ENCODE data around the gene TRAK2.
"Not testable (repeated sequence)": the region's sequence is repeated elsewhere in the genome, so short reads cannot be mapped to it uniquely, and the experiment has no call there.

The TRAK2 gene, protein sequence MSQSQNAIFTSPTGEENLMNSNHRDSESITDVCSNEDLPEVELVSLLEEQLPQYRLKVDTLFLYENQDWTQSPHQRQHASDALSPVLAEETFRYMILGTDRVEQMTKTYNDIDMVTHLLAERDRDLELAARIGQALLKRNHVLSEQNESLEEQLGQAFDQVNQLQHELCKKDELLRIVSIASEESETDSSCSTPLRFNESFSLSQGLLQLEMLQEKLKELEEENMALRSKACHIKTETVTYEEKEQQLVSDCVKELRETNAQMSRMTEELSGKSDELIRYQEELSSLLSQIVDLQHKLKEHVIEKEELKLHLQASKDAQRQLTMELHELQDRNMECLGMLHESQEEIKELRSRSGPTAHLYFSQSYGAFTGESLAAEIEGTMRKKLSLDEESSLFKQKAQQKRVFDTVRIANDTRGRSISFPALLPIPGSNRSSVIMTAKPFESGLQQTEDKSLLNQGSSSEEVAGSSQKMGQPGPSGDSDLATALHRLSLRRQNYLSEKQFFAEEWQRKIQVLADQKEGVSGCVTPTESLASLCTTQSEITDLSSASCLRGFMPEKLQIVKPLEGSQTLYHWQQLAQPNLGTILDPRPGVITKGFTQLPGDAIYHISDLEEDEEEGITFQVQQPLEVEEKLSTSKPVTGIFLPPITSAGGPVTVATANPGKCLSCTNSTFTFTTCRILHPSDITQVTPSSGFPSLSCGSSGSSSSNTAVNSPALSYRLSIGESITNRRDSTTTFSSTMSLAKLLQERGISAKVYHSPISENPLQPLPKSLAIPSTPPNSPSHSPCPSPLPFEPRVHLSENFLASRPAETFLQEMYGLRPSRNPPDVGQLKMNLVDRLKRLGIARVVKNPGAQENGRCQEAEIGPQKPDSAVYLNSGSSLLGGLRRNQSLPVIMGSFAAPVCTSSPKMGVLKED

DNA sequence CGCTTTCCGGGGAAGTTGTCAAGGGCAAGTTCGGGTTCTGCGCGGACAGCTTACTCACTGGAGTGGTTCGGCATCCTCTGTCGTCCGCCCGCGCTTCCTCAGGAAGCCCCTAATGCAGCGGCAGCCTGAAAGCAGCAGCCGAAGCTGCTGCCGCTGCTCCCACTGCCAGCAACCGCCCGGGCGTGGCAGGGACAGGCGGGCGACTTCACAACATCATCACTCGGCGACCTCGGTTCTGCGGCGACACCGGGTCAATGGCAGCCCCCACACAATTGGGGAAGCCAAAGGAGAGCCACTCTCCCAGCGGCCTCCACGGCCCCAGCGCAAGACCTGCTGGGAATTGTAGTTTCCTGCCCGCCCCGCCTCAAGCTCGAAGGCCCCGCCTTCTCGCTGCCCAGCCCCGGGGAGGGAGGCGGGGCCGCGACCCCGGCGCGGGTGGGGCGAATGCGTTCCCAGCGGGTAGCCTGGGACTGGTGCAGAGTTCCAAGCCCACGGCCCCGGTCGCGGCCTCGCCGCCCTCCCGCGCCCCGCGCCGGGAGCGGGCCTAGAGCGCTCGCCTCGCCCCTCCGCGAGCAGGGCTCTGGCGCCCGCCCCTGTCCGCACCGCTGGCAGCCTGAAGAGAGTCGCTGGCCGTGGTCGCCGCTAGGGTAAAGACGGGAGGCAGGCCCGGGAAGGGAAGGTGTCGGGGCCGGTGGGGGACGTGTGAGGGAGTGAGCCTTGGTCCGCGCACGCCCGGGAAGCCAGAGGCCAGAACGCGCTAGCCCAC lies at the start of gene TRAK2, which contains the start of gene STRADB:
Gene TRAK2, minus strand, starts transcription at position 167 of the 766 bp plus-strand sequence. CDS start 30,951 bp downstream, outside the sequence.
Gene STRADB, plus strand, starts transcription at position 449 of the 766 bp plus-strand sequence. CDS start 3,101 bp downstream, outside the sequence.
- peak; percentile 82 to 93 for DNase-seq

DNA sequence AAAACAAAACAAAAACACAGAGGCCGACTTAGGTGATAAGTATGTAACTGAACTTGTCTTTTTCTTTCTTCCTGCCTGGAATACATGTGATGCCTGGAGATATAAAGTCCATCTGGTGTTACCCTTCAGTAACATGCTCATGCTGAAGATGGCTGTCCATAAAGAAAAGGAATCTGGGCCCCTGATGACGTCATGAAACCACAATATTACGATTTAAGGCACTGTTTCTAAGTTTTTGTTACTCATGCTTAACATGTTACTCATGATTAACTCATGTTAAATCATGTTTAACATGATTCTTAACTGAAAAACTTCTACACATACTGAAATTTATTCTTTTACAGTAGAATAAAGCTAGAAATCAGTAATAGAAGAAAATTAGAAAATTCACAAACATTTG lies 49.3 kb upstream of the TRAK2 start:
- no peak for DNase-seq

DNA sequence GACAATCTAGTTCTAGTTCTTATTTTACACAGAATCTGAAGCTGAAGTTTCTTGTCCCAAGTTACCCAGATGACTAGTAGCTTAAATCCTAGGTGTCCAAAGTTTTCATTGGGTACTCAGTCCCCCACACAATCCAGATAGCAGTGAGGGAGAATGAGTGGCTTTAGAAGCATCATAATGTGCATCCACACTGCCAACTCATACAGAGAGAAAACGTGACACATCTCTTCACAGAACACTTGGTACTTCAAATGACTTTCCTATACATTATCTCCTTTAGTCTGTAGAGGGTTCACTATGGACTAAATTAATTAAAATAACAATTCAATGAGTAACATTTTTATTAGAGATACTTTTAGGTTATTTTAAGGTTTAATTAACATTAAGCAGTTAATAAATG lies 45.5 kb upstream of the TRAK2 start:
- DNase-seq = no peak

DNA sequence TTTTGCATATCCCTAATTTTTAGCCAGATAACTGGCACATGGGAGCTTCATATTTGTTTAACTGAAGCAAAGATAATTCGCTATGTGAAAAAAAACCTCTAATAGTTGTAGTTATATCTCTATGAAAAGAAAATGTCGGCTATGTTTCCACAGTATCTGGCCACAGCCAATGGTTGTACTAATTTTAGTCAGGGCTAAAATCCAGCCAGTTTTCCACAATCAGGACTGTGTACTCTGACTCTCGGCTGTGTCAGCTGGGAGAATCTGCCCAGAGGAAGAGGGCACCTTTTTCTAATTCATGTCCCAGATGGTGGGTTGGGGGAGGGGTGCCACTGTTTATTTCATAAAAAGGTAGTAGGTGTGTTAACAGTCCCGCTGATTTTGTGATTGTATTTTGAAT lies 39.0 kb upstream of the TRAK2 start:
- no peak for DNase-seq

DNA sequence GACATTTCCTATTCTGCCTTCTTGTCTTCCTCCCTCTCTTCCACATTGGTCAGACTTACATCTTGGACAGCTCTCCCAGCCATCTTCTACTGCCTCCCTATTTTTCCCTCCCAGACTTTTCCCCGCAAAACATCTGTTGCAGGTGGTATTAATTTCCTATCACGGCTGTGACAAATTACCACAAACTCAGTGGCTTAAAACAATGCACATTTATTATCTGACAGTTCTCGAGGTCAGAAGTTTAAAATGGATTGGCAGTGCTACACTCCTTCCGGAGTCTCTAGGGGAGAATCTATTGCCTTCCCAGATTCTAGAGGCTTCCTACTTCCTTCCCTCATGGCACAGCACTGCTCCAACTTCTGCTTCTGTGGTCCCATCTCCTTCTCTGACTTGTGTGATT lies 33.5 kb upstream of the TRAK2 start:
- DNase-seq = no peak

DNA sequence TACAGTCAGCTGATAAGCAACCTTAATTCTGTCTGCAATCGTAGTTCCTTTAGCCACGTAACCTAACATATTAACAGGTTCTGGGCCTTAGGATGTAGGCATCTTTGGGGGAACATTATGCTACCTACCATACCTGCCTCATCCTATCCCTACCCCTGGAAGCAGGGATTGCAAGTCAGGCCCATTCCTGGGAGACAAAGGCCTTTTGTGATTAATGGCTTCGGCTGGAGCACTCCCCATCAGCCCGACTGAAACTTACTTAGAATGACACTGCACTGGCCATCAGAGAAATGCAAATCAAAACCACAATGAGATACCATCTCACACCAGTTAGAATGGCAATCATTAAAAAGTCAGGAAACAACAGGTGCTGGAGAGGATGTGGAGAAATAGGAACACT lies 32.5 kb upstream of the TRAK2 start:
- DNase-seq = not testable (repeated sequence)

DNA sequence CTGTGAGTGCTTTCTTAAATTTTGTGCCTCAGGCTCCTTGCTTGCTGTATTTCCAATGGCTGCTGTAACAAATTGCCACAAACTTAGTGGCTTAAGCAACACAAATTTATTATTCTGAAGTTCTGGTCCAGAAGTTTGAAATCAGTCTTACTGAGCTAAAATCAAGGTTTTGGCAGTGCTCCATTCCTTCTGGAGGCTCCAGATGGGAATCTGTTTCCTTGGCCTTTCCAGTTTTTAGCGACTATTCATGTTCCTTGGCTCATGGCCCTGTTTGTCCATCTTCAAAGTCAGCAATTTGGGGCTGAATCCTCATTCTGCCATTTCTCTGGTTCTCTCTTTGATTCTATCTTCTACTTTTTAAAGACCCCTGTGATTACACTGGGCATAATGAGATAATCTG lies 32.1 kb upstream of the TRAK2 start:
- DNase-seq = no peak

DNA sequence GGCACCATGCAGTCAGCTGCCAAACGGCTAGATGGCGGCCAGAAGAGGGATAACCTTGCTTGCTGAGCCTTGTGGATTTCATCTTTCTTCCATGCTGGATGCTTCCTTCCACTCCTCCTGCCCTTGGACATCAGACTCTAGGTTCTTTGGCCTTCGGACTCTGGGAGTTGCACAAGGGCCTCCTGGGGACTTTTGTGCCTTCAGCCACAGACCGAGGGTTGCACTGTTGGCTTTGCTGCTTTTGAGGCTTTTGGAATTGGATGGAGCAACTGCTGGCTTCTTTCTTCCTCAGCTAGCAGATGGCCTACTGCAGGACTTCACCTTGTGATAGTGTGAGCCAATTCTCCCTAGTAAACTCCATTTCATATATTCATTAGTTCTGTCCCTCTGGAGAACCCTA lies 31.3 kb upstream of the TRAK2 start:
- DNase-seq = no peak

DNA sequence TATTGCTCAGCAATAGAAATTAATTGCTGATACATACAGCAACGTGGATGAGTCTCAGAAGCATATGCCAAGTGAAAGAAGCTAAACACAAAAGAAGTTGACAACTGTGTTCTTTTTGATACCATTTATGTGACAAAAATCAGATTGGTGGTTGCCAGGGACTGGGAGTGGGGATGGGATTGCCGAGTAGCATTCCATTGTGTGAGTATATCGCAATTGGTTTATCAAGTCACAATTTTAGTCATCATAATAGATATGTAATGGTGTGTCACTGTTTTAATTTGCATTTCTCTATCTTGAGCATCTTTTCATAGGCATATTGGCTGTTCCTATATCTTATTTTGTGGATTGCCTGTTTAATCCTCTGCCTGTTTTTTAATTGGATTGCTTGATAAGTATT lies 21.2 kb upstream of the TRAK2 start:
- no peak for DNase-seq

DNA sequence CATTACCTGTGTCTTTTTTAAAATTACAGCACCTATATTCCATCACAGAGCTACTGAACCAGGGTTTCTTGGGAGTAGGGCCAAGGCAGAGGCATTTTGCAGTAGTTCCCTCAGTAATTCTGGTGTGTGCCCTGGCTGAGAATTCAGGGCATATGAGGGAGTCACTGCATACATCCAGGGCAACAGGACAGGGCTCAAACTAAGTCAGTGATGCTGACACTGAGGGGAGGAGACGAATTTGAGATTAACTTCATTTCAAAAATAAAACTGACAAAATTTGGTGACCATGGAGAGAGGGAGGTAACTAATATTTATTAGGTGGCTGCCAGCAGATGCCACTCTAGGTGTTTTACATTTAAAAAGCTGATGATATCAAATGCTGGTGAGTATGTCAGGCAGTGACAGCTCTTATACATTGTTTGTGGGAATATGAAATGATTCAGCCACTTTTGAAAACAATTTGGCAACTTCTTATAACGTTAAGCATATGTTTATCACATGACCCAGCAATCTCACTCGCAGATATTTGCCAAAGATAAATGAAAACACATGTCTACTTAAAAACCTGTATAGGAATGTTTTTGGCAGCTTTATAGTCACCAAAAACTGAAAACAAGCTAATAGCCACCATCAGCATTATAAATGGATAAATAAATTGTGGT lies 20.6 kb upstream of the TRAK2 start:
- no peak for DNase-seq

DNA sequence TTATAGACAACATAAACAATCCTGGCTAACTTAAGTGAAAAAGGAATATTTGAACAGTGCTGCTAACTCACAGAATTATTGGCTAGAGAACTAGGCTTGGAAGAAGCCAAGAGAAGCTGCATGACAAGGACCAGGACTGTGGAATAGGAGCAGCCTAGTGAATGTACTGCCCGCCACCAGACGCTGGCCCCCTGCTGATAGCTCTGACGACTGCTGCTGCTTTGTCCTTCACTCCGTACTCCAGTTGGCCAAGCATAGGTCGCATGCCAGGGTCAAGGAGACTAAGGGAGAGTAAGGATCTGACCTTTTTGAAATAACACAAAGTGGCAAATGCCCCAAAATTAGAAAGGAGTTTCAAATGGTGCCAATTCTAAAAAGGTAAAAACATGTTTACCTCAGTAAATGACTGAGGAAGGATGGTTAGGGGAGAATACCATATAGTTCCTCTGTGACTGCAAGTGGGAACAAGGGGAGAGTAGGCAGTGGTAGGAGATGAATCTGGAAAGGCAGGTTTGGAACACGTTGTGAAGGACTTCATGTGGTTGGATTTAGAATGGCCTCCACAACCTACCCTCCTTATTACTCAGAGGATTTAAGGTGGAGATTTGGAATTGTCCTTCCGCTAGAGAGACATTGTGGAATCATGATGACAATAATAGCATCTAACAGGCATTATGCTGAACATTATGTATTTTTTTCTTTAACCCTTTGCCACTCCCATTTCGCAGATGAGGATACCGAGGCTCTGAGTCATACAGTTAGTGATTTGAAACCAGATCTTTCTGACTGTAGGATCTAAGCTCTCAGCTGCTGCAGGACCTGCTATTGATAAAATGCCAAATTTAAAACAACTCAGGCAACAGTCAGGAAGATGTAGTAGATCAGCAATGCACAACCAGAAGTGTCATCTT lies 19.8 kb upstream of the TRAK2 start:
- DNase-seq = no peak

DNA sequence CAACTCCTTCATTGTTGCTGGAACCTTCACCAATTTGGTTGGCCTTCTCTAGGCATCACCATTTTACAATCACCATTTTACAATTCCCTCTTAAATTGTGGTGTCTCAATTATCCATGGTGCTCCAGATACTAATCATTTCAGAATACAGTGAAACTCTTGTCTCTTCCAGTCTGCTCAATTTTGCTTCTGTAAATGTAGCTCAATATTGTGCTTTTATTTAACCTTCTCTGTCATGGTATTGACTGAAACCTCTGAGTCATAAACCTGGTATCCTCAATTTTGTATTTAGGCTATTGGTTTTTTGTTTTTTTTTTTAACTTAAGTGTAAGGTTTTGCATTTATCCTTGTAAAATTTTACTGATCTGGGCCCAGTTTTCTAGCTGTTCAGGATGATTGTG lies 16.4 kb upstream of the TRAK2 start:
- DNase-seq = no peak

DNA sequence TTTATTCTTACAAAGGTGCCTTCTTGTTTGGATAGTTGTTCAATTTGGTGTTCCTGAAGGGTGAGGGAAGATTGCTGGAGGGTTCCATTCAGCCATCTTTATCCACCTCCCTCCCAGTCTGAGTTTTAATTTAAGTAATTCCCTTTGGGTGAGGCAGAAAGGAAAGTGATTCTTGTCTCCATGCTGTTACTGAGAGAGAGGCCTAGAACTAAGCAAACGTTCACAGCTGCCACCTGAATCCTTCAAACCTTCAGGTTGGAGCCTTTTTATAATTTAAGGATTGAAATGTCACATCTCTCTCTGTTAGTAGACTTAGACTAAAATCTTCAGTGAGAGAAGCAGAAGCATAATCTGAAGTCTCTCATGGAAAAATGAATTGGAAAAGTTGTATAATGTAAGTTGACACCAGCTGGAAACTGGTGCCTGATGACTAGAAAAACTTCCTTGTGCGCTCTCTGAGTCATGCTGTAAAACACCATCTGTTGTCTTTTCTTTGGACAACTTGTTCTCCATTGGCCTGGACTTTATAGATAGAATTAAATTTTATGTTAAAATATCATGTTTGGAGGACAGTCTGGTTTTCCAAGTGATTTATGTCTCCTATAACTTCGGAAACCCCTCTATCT lies 14.9 kb upstream of the TRAK2 start:
- no peak for DNase-seq

DNA sequence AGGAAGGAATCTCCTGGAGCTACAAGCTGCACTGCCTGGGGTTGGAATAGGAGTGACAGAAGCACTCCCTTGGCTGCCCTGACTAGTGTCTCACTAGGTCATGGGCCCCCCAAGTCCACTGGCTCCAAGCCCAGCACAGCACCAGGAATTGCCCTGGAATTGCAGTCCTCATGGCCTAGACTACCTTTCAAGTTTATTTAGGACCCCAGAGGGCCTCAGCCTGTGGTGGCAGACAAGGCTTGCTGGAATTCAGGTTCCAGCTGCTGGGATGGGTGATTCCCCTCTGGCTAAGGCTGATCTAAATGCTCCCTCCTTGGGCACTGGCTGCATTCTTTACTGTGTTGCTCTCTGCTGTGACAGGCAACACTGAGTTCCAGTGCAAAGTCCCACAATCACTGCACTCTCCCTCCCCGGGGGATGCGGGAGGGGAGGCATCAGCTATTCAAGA lies 14.3 kb upstream of the TRAK2 start:
- no peak for DNase-seq

DNA sequence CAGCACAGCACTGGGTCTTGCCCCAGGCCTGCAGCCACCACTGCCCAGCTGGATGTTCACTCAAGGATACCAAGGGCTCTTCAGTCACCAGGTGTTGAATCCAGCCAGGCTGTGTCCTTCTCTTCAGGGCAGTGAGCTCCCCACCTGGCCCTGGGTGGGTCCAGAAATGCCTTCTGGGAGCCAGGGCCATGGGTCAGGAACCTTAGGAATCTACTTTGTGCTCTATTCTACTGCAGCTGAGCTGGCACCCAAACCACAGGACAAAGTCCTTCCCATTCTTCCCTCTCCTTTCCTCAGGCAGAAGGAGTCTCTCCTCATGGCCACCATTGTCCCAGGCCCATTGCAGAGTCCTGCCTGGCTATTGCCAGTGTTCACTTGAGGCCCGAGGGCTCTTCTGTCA lies 13.3 kb upstream of the TRAK2 start:
- no peak for DNase-seq

DNA sequence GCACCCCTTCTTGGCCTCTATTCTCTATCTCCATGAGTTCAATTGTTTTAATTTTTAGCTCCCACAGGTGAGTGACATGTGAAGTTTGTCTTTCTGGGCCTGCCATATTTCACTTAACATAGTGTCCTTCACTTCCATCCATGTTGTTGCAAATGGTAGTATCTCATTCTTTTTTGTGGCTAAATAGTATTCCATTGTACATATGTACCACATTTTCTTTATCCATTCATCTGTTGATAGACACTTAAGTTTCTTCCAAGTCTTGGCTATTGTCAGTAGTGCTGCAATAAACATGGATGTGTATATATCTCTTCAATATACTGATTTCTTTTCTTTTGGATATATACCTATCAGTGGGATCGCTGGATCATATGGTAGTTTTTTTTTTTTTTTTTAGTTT lies 9.3 kb upstream of the TRAK2 start:
- no peak for DNase-seq

DNA sequence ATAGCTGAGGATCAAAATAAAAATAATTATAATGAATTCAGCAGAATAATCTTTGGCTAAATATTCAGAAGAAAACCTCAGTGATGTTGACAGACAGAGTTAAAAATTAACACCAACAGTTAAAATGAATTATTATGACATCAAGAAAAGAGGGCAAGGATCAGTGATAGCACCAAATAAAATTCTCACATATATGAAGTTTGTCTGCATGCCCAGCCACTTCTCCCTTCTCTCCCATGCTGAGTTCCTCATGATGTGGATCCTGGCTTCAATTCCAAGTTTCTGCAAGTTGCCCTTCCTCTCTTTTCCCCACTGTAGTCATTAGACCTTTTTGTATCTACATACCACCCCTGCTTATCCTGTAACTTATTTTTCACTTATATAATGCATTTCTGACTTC lies 7.1 kb upstream of the TRAK2 start:
- no peak for DNase-seq

DNA sequence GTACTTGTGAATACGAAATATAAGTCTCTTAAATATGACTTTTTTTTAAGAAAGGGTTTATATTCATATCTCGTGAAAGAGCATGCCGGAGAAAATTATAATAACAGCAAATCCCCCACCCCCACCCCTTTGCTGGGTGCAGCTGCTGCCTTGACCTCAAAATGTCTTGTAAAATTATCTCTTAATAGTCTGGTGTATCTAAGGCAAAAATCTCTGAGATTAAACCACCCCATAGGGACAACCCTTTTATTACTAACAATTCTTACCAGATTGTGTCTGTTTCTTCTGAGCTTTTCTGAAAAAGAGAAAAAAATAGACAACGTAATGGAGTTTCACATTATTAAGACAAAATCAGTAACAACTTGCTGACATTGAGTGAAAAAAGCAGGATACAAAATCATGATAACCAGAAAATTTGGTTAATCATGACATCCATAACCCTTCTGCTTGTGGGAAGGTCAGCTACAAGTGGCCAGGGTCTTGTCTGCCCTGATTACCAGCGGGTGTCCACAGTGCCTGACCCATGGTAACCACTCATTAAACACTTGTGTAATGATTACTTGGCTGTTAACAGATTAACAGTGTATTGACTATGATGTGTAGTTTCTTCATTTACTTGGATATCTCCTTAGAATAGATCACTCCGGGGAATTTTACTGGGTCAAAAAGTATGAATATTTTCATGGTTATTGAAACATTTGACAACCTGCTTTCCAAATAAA lies 1.8 kb upstream of the TRAK2 start:
- no peak for DNase-seq

DNA sequence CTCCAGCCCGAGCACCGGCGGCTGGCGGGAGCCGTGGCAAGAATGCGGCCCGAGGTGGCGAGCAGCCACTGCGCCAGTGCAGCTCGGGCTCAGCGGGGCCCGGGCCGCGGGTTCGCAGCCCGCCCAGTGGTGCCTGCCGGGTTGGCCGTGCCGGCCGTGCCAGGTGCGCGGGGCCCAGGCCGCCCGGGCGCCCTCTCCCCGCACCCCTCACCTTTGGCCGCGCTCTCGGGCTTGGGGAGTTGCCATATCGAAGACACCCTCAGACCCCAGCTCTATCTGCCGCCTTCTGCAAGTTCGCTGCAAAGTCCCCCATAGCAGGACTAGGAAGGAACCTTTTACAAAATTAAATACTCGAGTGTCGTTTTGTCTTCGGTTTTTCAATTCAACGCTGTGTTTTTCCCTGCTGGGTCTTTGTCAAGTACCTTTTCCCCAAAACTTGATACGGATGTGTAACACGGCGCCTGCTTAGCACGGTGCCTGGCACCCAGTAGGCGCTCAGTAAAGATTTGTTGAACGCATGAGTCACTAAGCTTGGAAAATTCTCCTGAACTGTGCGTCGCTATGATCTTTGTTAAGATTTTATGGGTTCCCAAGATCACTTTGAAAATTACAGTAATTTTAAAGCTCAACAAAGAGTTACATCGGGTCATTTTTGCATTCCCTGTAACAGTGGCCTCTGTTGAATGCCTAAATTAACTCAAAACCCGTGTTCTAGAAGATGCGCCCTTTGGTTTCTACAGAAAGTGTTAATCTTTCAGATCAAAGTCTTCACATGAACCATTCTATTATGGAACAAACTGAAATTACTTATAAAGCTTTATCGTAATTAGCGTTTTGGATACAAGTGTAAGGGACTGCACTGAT lies 1.0 kb upstream of the TRAK2 start:
- peak in 1 of 2 experiments; percentile 19 for DNase-seq
